ENCODE results near the gene SERPINF2.
"Not testable (repeated sequence)": the region's sequence is repeated elsewhere in the genome, so short reads cannot be mapped to it uniquely, and the experiment has no call there.

SERPINF2 gene

GRCh38 chr17:1789936-1790335 is 47.3 kb downstream of the SERPINF2 start:
- no peak for DNase-seq (ENCODE audit: low spot score)

- no peak for DNase-seq (ENCODE audit: low spot score)
Measured at GRCh38 chr17:1792495-1793446, 50.1 kb downstream of the SERPINF2 start.

- no peak for DNase-seq (ENCODE audit: low spot score)
Measured at GRCh38 chr17:1793447-1793806, 50.8 kb downstream of the SERPINF2 start.

GRCh38 chr17:1796800-1797199 is 54.1 kb downstream of the SERPINF2 start:
- no peak for DNase-seq (ENCODE audit: low spot score)

GRCh38 chr17:1797323-1797722 is 54.7 kb downstream of the SERPINF2 start:
- DNase-seq (ENCODE audit: low spot score): no peak

GRCh38 chr17:1797846-1798245 is 55.2 kb downstream of the SERPINF2 start:
- not testable (repeated sequence) for DNase-seq (ENCODE audit: low spot score)

GRCh38 chr17:1800240-1800639 is 57.6 kb downstream of the SERPINF2 start:
- no peak for DNase-seq (ENCODE audit: low spot score)

- no peak for DNase-seq (ENCODE audit: low spot score)
Measured at GRCh38 chr17:1800712-1801111, 58.0 kb downstream of the SERPINF2 start.

- no peak for DNase-seq (ENCODE audit: low spot score)
Measured at GRCh38 chr17:1802429-1802828, 59.8 kb downstream of the SERPINF2 start.

GRCh38 chr17:1803280-1803679 is 60.6 kb downstream of the SERPINF2 start:
- DNase-seq (ENCODE audit: low spot score): no peak

Measured in hematopoietic multipotent progenitor cell treated with erythropoietin and hydrocortisone succinate and interleukin-3 and kit ligand, for 17 days (in vitro differentiated cells).